ENCODE measurements around the gene BCL2L12. TPM values are rescaled to one million over a fixed set of nuclear protein-coding genes. Genes with fewer than 3 reads are reported as not detected.

Gene BCL2L12
- total and polyA plus RNA-seq, 2 of the 13 experiments (the other 11 are each of a cell fraction or from before 2014, with no cell fraction given) = 26.8 to 40.8 TPM

DNA sequence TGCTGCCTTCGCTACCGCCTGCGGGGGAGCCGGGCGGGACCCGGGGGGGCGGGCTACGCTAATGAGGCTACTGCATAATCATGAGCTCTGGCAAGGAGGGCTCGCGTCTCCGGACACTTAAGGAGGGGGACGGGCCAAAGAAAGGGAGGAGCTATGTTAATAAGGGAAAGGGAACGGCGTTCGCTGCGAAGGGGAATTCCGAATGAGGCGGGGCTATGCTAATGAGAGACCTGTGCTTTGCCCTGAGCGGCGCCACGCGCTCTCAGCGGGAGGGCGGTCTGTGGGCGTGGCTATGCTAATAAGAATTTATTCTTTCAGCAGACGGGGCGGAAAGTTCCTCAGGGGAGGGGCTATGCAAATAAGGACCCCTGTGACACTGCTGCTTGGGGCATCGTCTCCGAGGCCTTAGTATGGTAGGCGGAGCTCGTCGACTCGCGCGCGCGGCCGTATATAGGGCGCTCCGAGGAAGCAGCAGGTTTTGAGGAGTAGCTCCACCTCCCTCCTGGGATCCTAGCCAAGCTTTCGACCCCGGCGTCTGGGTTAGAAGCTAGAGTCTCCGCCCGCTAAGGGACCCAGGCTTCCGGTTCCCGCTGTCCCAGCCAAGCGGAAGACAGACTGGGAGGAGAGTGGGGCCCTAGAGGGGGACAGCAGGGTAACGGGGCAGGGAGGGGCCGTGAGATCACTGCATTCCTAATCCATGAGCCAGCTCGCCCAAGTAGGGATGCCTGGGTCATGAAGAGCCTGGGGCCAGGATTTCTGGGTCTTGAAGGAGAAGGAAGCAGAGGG lies 25.4 kb upstream of the BCL2L12 start, which contains the start of gene RRAS (continued):
- TF ChIP-seq USF2 (IDR thresholded peaks at IDR 0.05; ENCODE audit: low read depth, low read length) (0 out of 2 replicates have a peak, but pooled peaks have one; percentile 5), USF2 (CRISPR knock-in tag; IDR thresholded peaks at IDR 0.05; ENCODE audit: borderline replicate concordance) (no peak), PRMT3 (CRISPR knock-in tag; IDR thresholded peaks at IDR 0.05; ENCODE audit: borderline replicate concordance, low read depth) (no peak), ZNF605 (CRISPR knock-in tag; IDR thresholded peaks at IDR 0.05) (peak; percentile 73; the same call in 1 of the 2 replicates), ZMAT3 (CRISPR knock-in tag; conservative IDR thresholded peaks at IDR 0.05) (peak; percentile 84; the same call in 1 of the 2 replicates), ZNF570 (CRISPR knock-in tag; IDR thresholded peaks at IDR 0.05; ENCODE audit: borderline replicate concordance) (no peak), ZMYM2 (CRISPR knock-in tag; IDR thresholded peaks at IDR 0.05) (no peak), ZNF766 (CRISPR knock-in tag; IDR thresholded peaks at IDR 0.05; ENCODE audit: borderline replicate concordance) (no peak), ZNF672 (CRISPR knock-in tag; IDR thresholded peaks at IDR 0.05) (no peak), GLI4 (CRISPR knock-in tag; IDR thresholded peaks at IDR 0.05; ENCODE audit: borderline replicate concordance) (no peak), ONECUT2 (CRISPR knock-in tag; IDR thresholded peaks at IDR 0.05) (no peak), RFX5 (IDR thresholded peaks at IDR 0.05; ENCODE audit: low read depth, low read length) (peak; percentile 31), MTA3 (CRISPR knock-in tag; IDR thresholded peaks at IDR 0.05) (no peak)
- TF ChIP-seq, protein P1, sequence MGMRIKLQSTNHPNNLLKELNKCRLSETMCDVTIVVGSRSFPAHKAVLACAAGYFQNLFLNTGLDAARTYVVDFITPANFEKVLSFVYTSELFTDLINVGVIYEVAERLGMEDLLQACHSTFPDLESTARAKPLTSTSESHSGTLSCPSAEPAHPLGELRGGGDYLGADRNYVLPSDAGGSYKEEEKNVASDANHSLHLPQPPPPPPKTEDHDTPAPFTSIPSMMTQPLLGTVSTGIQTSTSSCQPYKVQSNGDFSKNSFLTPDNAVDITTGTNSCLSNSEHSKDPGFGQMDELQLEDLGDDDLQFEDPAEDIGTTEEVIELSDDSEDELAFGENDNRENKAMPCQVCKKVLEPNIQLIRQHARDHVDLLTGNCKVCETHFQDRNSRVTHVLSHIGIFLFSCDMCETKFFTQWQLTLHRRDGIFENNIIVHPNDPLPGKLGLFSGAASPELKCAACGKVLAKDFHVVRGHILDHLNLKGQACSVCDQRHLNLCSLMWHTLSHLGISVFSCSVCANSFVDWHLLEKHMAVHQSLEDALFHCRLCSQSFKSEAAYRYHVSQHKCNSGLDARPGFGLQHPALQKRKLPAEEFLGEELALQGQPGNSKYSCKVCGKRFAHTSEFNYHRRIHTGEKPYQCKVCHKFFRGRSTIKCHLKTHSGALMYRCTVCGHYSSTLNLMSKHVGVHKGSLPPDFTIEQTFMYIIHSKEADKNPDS (CRISPR knock-in tag; IDR thresholded peaks at IDR 0.05) = no peak
- TF ChIP-seq, protein P2, sequence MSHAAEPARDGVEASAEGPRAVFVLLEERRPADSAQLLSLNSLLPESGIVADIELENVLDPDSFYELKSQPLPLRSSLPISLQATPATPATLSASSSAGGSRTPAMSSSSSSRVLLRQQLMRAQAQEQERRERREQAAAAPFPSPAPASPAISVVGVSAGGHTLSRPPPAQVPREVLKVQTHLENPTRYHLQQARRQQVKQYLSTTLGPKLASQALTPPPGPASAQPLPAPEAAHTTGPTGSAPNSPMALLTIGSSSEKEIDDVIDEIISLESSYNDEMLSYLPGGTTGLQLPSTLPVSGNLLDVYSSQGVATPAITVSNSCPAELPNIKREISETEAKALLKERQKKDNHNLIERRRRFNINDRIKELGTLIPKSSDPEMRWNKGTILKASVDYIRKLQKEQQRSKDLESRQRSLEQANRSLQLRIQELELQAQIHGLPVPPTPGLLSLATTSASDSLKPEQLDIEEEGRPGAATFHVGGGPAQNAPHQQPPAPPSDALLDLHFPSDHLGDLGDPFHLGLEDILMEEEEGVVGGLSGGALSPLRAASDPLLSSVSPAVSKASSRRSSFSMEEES (CRISPR knock-in tag; IDR thresholded peaks at IDR 0.05) = no peak
- TF ChIP-seq, protein P3, sequence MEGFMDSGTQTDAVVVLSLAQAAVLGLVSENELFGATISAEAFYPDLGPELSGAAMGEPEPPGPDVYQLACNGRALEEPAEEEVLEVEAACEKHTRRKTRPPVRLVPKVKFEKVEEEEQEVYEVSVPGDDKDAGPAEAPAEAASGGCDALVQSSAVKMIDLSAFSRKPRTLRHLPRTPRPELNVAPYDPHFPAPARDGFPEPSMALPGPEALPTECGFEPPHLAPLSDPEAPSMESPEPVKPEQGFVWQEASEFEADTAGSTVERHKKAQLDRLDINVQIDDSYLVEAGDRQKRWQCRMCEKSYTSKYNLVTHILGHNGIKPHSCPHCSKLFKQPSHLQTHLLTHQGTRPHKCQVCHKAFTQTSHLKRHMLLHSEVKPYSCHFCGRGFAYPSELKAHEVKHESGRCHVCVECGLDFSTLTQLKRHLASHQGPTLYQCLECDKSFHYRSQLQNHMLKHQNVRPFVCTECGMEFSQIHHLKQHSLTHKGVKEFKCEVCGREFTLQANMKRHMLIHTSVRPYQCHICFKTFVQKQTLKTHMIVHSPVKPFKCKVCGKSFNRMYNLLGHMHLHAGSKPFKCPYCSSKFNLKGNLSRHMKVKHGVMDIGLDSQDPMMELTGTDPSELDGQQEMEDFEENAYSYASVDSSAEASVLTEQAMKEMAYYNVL (CRISPR knock-in tag; IDR thresholded peaks at IDR 0.05; ENCODE audit: borderline replicate concordance) = 0 out of 2 replicates have a peak, but pooled peaks have one; percentile 39
- TF ChIP-seq, protein P4, sequence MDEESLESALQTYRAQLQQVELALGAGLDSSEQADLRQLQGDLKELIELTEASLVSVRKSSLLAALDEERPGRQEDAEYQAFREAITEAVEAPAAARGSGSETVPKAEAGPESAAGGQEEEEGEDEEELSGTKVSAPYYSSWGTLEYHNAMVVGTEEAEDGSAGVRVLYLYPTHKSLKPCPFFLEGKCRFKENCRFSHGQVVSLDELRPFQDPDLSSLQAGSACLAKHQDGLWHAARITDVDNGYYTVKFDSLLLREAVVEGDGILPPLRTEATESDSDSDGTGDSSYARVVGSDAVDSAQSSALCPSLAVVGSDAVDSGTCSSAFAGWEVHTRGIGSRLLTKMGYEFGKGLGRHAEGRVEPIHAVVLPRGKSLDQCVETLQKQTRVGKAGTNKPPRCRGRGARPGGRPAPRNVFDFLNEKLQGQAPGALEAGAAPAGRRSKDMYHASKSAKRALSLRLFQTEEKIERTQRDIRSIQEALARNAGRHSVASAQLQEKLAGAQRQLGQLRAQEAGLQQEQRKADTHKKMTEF (CRISPR knock-in tag; IDR thresholded peaks at IDR 0.05) = peak; percentile 77
- TF ChIP-seq, protein P5, sequence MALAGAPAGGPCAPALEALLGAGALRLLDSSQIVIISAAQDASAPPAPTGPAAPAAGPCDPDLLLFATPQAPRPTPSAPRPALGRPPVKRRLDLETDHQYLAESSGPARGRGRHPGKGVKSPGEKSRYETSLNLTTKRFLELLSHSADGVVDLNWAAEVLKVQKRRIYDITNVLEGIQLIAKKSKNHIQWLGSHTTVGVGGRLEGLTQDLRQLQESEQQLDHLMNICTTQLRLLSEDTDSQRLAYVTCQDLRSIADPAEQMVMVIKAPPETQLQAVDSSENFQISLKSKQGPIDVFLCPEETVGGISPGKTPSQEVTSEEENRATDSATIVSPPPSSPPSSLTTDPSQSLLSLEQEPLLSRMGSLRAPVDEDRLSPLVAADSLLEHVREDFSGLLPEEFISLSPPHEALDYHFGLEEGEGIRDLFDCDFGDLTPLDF (CRISPR knock-in tag; IDR thresholded peaks at IDR 0.05) = 0 out of 2 replicates have a peak, but pooled peaks have one; percentile 56

Data from HepG2 (cell line).